Pancreas (tissue), 10 donors: ENCODE data around the gene SEC24A. TPM values are rescaled to one million over a fixed set of nuclear protein-coding genes. Genes with fewer than 3 reads are reported as not detected.
"Not testable (repeated sequence)": the region's sequence is repeated elsewhere in the genome, so short reads cannot be mapped to it uniquely, and the experiment has no call there.

Experiments
- ATAC-seq, 4 donors: fragments of 200-7000 bp; cut with Tn5 transposase; one replicate each; pipeline versions ENCODE4 v1.8.0 to v1.9.1; 2020; ENCODE audit warnings: mild to moderate bottlenecking in 4 of 4, moderate library complexity in 4 of 4
- DNase-seq, 6 donors: peaks; one replicate each; pipeline ENCODE4 v3.0.0-alpha.2; 2020
- FAIRE-seq: peaks from 2 replicates; lab custom pipeline; 2012; peaks lifted over from hg19 to GRCh38; lab: Jason Lieb, UNC
- H3K27ac ChIP-seq, 4 donors: fragments of 200-600 bp; sonication (generic); 1 replicate in 3 of 4; 2 replicates in 1 of 4; pipeline versions ENCODE4 v1.5.0 to v1.8.0; 2020
- H3K27me3 ChIP-seq, 4 donors: fragments of 200-600 bp; one replicate each; pipeline ENCODE4 v1.8.0; 2021
- H3K36me3 ChIP-seq, 3 donors: fragments of 200-600 bp; sonication (generic) in 1 of 3; one replicate each; pipeline versions ENCODE4 v1.5.0 to v1.8.0; 2020 to 2021
- H3K4me1 ChIP-seq, 3 donors: fragments of 200-600 bp; one replicate each; pipeline ENCODE4 v1.8.0; 2021
- H3K4me3 ChIP-seq, 4 donors: fragments of 200-600 bp; sonication (generic) in 2 of 4; one replicate each; pipeline versions ENCODE4 v1.5.0 to v1.8.0; 2020 to 2021
- H3K9me3 ChIP-seq, 4 donors: fragments of 200-600 bp; one replicate each; pipeline ENCODE4 v1.8.0; 2021
- CTCF ChIP-seq, 4 donors: fragments of 200-600 bp; sonication (generic) in 3 of 4; IDR thresholded peaks; one replicate each; pipeline versions ENCODE4 v1.5.0 to v1.8.0; 2021; ENCODE audit warnings: antibody characterized with exemption in 4 of 4
- whole genome bisulfite sequencing, 2 donors: extraction: QIAGEN DNeasy Blood & Tissue Kit; methylation state at CpG; one replicate each; pipeline ENCODE4 v1.1.7; 2013; 5-methylcytosine and 5-hydroxymethylcytosine counted together
- intact Hi-C, 3 donors: fragments of 100-400 bp; cut with DNase I; formaldehyde crosslinking; loops; one replicate each; pipeline versions ENCODE4 v1.11.1 to v1.14.2; 2022
- polyA plus RNA-seq, 2 donors: library from polyadenylated mRNA; stranded (reverse); fragments of 200-250 nt; gene quantifications; one replicate each; pipeline ENCODE4 v1.2.3, GENCODE V29; 2013
- total RNA-seq, 6 donors: library from RNA; stranded (reverse); fragmentation: NEBNext Ultra II Directional in 4 of 6; extraction: Animal tissue kit (Norgen Biotek cat#: 25700) in 4 of 6; gene quantifications; one replicate each; pipeline versions ENCODE4 v1.2.1 to v1.2.4, GENCODE V29; 2021 to 2023
- donor health status: healthy with polysubstance abuse.
- donor health status: DM: no; HTN: no; CAD: no; lungs with moderate emphysema.
- donor health status: DM: no; HTN: no; CAD: no.
- donor health status: control.
- donor health status: control.
- donor health status: Bipolar disorder and iron deficiency.
- donor health status: DM: yes; HTN: yes; CAD: no.
- donor health status: DM: no; HTN: no; CAD: no.
- donor health status: DM: no; HTN: no; CAD: no.
- donor health status: DM: yes; HTN: yes; CAD: no.

The SEC24A gene
- total and polyA plus RNA-seq, 8 donors: 3.4 to 18.1 (median 10.2) TPM

GRCh38 chr5:134692722-134693121, 44.1 kb downstream of the SEC24A start:
- Histone ChIP-seq H3K4me1 (no peaks in the 10 kb centered on the region), H3K4me3 (no peak overlapping the region), H3K9me3 (no peaks in the 10 kb centered on the region), H3K27ac (no peak overlapping the region), H3K27me3 (no peaks in the 10 kb centered on the region), H3K36me3 (peaks cover 0 to 51% (median 19%) of the 10 kb centered on the region in 3 donors)
- intact Hi-C loops: no loop called here
- DNase-seq: no peak
- no peak for FAIRE-seq
- TF ChIP-seq CTCF (IDR thresholded peaks at IDR 0.05): no peak
- ATAC-seq: no peak

GRCh38 chr5:134708301-134708700, 59.7 kb downstream of the SEC24A start:
- DNase-seq (no peak), FAIRE-seq (no peak), ATAC-seq (no peak)
- peaks cover 0 to 49% (median 19%) of the 10 kb centered on the region in 3 donors for H3K36me3 ChIP-seq
- TF ChIP-seq CTCF (IDR thresholded peaks at IDR 0.05): no peak
- WGBS, 2 donors: 91 to 97% methylated on average over 1 of the region's 1 CpG
- no peaks in the 10 kb centered on the region for H3K27me3 ChIP-seq
- H3K4me1 ChIP-seq: no peaks in the 10 kb centered on the region
- no peaks in the 10 kb centered on the region for H3K9me3 ChIP-seq
- no peak overlapping the region for H3K27ac ChIP-seq
- intact Hi-C loops: no loop called here
- no peak overlapping the region for H3K4me3 ChIP-seq

- H3K9me3 ChIP-seq: no peaks in the 10 kb centered on the region
- TF ChIP-seq CTCF (IDR thresholded peaks at IDR 0.05): no peak
- FAIRE-seq (no peak), ATAC-seq (no peak), DNase-seq (no peak)
- H3K27ac ChIP-seq: no peak overlapping the region
- no peaks in the 10 kb centered on the region for H3K4me1 ChIP-seq
- H3K4me3 ChIP-seq: no peak overlapping the region
- H3K36me3 ChIP-seq: peaks cover 0 to 41% (median 22%) of the 10 kb centered on the region in 3 donors
- intact Hi-C loops: no loop called here
- no peaks in the 10 kb centered on the region for H3K27me3 ChIP-seq
- WGBS, 2 donors: 90 to 93% methylated on average over 5 of the region's 5 CpGs
Observed at GRCh38 chr5:134714120-134714519, 65.5 kb downstream of the SEC24A start.

- no peak for TF ChIP-seq CTCF (IDR thresholded peaks at IDR 0.05)
- no peak overlapping the region for H3K27ac ChIP-seq
- H3K4me3 ChIP-seq: no peak overlapping the region
- H3K27me3 ChIP-seq: no peaks in the 10 kb centered on the region
- H3K9me3 ChIP-seq: no peaks in the 10 kb centered on the region
- DNase-seq (no peak), ATAC-seq (no peak), FAIRE-seq (no peak)
- WGBS, 2 donors: 98 to 99% methylated on average over 3 of the region's 3 CpGs
- H3K36me3 ChIP-seq: peaks cover 0 to 43% (median 21%) of the 10 kb centered on the region in 3 donors
- no peaks in the 10 kb centered on the region for H3K4me1 ChIP-seq
- intact Hi-C loops: no loop called here
Observed at GRCh38 chr5:134714541-134714940, 66.0 kb downstream of the SEC24A start.

- FAIRE-seq, H3K4me1 ChIP-seq, intact Hi-C loops, H3K9me3 ChIP-seq, ATAC-seq, H3K27me3 ChIP-seq, H3K4me3 ChIP-seq, H3K27ac ChIP-seq, DNase-seq: not testable (repeated sequence)
- 91 to 94% methylated on average over 4 of the region's 4 CpGs for WGBS, 2 donors
- H3K36me3 ChIP-seq: peaks cover 0 to 42% (median 17%) of the 10 kb centered on the region in 3 donors
Observed at GRCh38 chr5:134715466-134715865, 66.9 kb downstream of the SEC24A start.
